HepG2 (cell line): ENCODE measurements around the gene AK4. TPM values are rescaled to one million over a fixed set of nuclear protein-coding genes. Genes with fewer than 3 reads are reported as not detected.

Experiments used
- ATAC-seq: fragments of 200-7000 bp; cut with Tn5 transposase; 3 replicates; pipeline ENCODE4 v1.9.1; 2020; ENCODE audit warnings: mild to moderate bottlenecking, moderate library complexity
- BruUV-seq: library from RNA; stranded (reverse); fragments of 400-500 nt; replicated peaks from 2 replicates; lab custom pipeline; 2021; lab: Mats Ljungman, UMichigan
- CTCF ChIA-PET: fragments of 300-600 bp; formaldehyde crosslinking; extraction: SDS; loops from one replicate; lab custom pipeline; 2021; ENCODE audit warnings: low total read pairs, inconsistent platforms, low intra/inter-chr PET ratio; lab: Yijun Ruan, JAX
- POLR2A ChIA-PET: fragments of 350-600 bp; sonication (Branson Sonifier 250); formaldehyde crosslinking; loops from one replicate; lab custom pipeline; 2020; ENCODE audit warnings: antibody characterized with exemption, inconsistent platforms; lab: Yijun Ruan, JAX
- DNase-seq: peaks from one replicate; pipeline ENCODE4 v3.0.0-alpha.2; 2015; ENCODE audit warnings: low spot score
- FAIRE-seq: peaks from 3 replicates; lab custom pipeline; 2011; peaks lifted over from hg19 to GRCh38; lab: Jason Lieb, UNC
- H2AFZ ChIP-seq: one replicate; pipeline ENCODE4 v1.6.1; 2011; ENCODE audit warnings: low read length, inconsistent platforms
- H3K27ac ChIP-seq: fragments of 300-600 bp; 3 replicates; pipeline ENCODE4 v1.8.0; 2011; ENCODE audit warnings: mixed run types, mild to moderate bottlenecking, mixed read lengths, low read length, inconsistent platforms; ENCODE audit not compliant: insufficient read depth; ENCODE audit errors: extremely low read length
- H3K27me3 ChIP-seq, 2 experiments: fragments of 200-600 bp in 1 of 2; 2 replicates in 1 of 2; 3 replicates in 1 of 2; pipeline versions ENCODE4 v1.6.0 to v1.8.0; 2011; ENCODE audit warnings: low read length in 2 of 2, mild to moderate bottlenecking in 2 of 2, moderate library complexity in 2 of 2, inconsistent platforms in 1 of 2; ENCODE audit not compliant: insufficient read depth in 2 of 2, control insufficient read depth in 1 of 2
- H3K36me3 ChIP-seq, 2 experiments: fragments of 200-600 bp in 1 of 2; replicated peaks in 1 of 2; 2 replicates in 1 of 2; 3 replicates in 1 of 2; pipeline versions ENCODE4 v1.5.1 to v1.8.0; 2011; ENCODE audit warnings: low read length in 2 of 2, inconsistent platforms in 1 of 2; ENCODE audit not compliant: insufficient read depth in 2 of 2, control insufficient read depth in 1 of 2
- H3K4me1 ChIP-seq: 2 replicates; pipeline ENCODE4 v1.5.1; 2012; ENCODE audit warnings: low read length, inconsistent platforms; ENCODE audit not compliant: insufficient read depth
- H3K4me2 ChIP-seq: 2 replicates; pipeline ENCODE4 v1.6.0; 2011; ENCODE audit warnings: low read depth, low read length, inconsistent platforms
- H3K4me3 ChIP-seq, 3 experiments: fragments of 200-600 bp in 1 of 3; sonication (generic), shearing (Covaris generic) in 1 of 3; replicated peaks in 1 of 3; 2 replicates each; pipeline ENCODE4 v1.5.1; 2011 to 2016; ENCODE audit warnings: low read length in 3 of 3, inconsistent platforms in 2 of 3, low read depth in 2 of 3, mild to moderate bottlenecking in 2 of 3, control low read depth in 1 of 3, mixed read lengths in 1 of 3; ENCODE audit not compliant: insufficient read depth in 1 of 3
- H3K79me2 ChIP-seq: one replicate; pipeline ENCODE4 v1.6.1; 2011; ENCODE audit warnings: low read length, inconsistent platforms; ENCODE audit not compliant: insufficient read depth
- H3K9ac ChIP-seq: 2 replicates; pipeline ENCODE4 v1.6.0; 2011; ENCODE audit warnings: mild to moderate bottlenecking, low read depth, low read length, inconsistent platforms; ENCODE audit not compliant: insufficient read depth
- H3K9me3 ChIP-seq: 2 replicates; pipeline ENCODE4 v1.5.1; 2012; ENCODE audit warnings: mild to moderate bottlenecking, low read length
- H4K20me1 ChIP-seq: 2 replicates; pipeline ENCODE4 v1.6.0; 2011; ENCODE audit warnings: inconsistent platforms, mild to moderate bottlenecking, low read length, moderate library complexity; ENCODE audit not compliant: insufficient read depth
- CHD2 ChIP-seq: IDR thresholded peaks from 2 replicates; pipeline ENCODE4 v1.6.1; 2011; ENCODE audit warnings: low read depth, low read length, improper control_type of control experiment
- HOXA7 ChIP-seq: sonication (generic); formaldehyde crosslinking; IDR thresholded peaks from 2 replicates; pipeline ENCODE4 v1.8.1; 2022; ENCODE audit warnings: mild to moderate bottlenecking, missing genetic modification reagents, moderate library complexity
- JDP2 ChIP-seq: sonication (generic); formaldehyde crosslinking; IDR thresholded peaks from 2 replicates; pipeline ENCODE4 v1.8.1; 2022; ENCODE audit warnings: missing genetic modification reagents, borderline replicate concordance
- SMAD9 ChIP-seq: sonication (generic); formaldehyde crosslinking; IDR thresholded peaks from 2 replicates; pipeline ENCODE4 v1.5.1; 2020; ENCODE audit warnings: mild to moderate bottlenecking, missing genetic modification reagents
- SSRP1 ChIP-seq: IDR thresholded peaks from 2 replicates; pipeline ENCODE4 v1.6.1; 2016; ENCODE audit warnings: control low read depth
- ZFAT ChIP-seq: sonication (generic); formaldehyde crosslinking; conservative IDR thresholded peaks from 2 replicates; pipeline ENCODE4 v1.8.1; 2023; ENCODE audit warnings: missing genetic modification reagents, inconsistent platforms
- ZMYM4 ChIP-seq: sonication (generic); formaldehyde crosslinking; IDR thresholded peaks from 2 replicates; pipeline ENCODE4 v1.8.1; 2023; ENCODE audit warnings: mild to moderate bottlenecking, missing genetic modification reagents
- ZNF280B ChIP-seq: sonication (generic); formaldehyde crosslinking; IDR thresholded peaks from 2 replicates; pipeline ENCODE4 v1.5.0; 2020; ENCODE audit warnings: missing genetic modification reagents, mild to moderate bottlenecking, borderline replicate concordance
- ZNF468 ChIP-seq: sonication (generic); formaldehyde crosslinking; IDR thresholded peaks from 2 replicates; pipeline ENCODE4 v1.8.0; 2022; ENCODE audit warnings: mild to moderate bottlenecking, moderate library complexity, missing genetic modification reagents
- WGBS: methylation state at CpG from one replicate; pipeline ENCODE4 v1.1.6; 2017; ENCODE audit warnings: low lambda C conversion rate; 5-methylcytosine and 5-hydroxymethylcytosine counted together
- in situ Hi-C: cut with HindIII; loops from 2 replicates; pipeline ENCODE4 v1.10.0; 2017; ENCODE audit warnings: low pct_unique_long_range_greater_than_20kb; ENCODE audit not compliant: extremely low pct_ligation_motif_present
- intact Hi-C: fragments of 100-400 bp; cut with micrococcal nuclease; formaldehyde crosslinking; loops from one replicate; pipeline ENCODE4 v1.10.0; 2022; ENCODE audit not compliant: unreplicated experiment
- polyA plus RNA-seq, 8 experiments: library from polyadenylated mRNA; depleted of rRNA in 3 of 8; stranded (reverse) in 7 of 8; unstranded in 1 of 8; fragments of >200 nt; fragmentation: Illumina TruSeq in 4 of 8; extraction: Trizol in 4 of 8; gene quantifications; 2 replicates each; pipeline versions ENCODE4 v1.2.1 to v1.2.3, GENCODE V29; 2011 to 2016; ENCODE audit warnings: low read depth in 4 of 8, missing spikeins in 1 of 8, mixed read lengths in 1 of 8; ENCODE audit not compliant: insufficient read depth in 1 of 8
- total RNA-seq, 5 experiments: library from RNA; depleted of rRNA; stranded (reverse); fragments of >200 nt; fragmentation: Illumina TruSeq; extraction: Trizol; gene quantifications; 2 replicates each; pipeline ENCODE4 v1.2.3, GENCODE V29; 2016; ENCODE audit warnings: low read depth in 1 of 5
- TF ChIP-seq, protein P1 (sequence below): sonication (generic); formaldehyde crosslinking; IDR thresholded peaks from 2 replicates; pipeline ENCODE4 v1.4.0; 2020; ENCODE audit warnings: missing genetic modification reagents

Gene AK4
- total and polyA plus RNA-seq, 2 of the 13 experiments (the other 11 are each of a cell fraction or from before 2014, with no cell fraction given), result 110 to 160 TPM

DNA sequence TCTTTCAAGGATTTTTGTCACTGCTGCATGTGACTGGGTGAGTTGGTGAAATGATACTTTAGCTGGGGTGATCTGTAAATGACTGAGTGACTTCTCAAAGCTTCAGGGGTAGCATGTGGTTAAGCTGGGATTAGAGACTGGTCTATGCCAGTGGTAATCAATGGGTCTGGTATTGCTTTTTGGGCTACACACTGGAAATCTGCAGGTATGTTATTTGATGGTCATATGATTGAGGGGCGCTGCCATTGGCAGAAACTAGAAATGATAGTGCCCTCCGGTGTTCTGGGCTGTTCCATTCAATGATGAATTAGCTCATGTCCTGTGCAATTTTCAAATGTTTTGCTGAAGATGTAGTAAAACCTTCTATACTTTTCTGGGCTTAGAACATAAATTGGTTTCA is 121.6 kb downstream of the AK4 start:
- no peaks in the 10 kb centered on the region for H3K9me3 ChIP-seq
- H3K36me3 ChIP-seq, result no peaks in the 10 kb centered on the region
- peaks cover 20% of the 10 kb centered on the region for H3K4me1 ChIP-seq
- H3K4me3 ChIP-seq, result no peak overlapping the region
- H3K27me3 ChIP-seq, result no peaks in the 10 kb centered on the region
- CTCF ChIA-PET, result no interaction called here
- H2AFZ ChIP-seq, result no peak overlapping the region
- 78% methylated on average over 2 of the region's 2 CpGs for WGBS
- FAIRE-seq (no peak), DNase-seq (no peak), ATAC-seq (no peak)
- POLR2A ChIA-PET, result no interaction called here
- H4K20me1 ChIP-seq, result no peaks in the 10 kb centered on the region
- intact Hi-C loops, result loop anchor here (5.0 kb wide), 2 partner anchors 38 to 148 kb away; partner anchors contain the start of gene DNAJC6
- H3K4me2 ChIP-seq, result no peak overlapping the region
- no peaks in the 10 kb centered on the region for H3K79me2 ChIP-seq
- no peak overlapping the region for H3K27ac ChIP-seq
- in situ Hi-C loops, result no loop called here
- no TSS peak for BruUV-seq
- TF ChIP-seq ZFAT (CRISPR knock-in tag) (no peak), SSRP1 (CRISPR knock-in tag) (no peak), HOXA7 (CRISPR knock-in tag) (no peak), SMAD9 (CRISPR knock-in tag) (no peak), ZNF280B (CRISPR knock-in tag) (no peak), JDP2 (CRISPR knock-in tag) (no peak), ZNF468 (no peak), ZMYM4 (CRISPR knock-in tag) (no peak), CHD2 (no peak)
- TF ChIP-seq, protein P1, sequence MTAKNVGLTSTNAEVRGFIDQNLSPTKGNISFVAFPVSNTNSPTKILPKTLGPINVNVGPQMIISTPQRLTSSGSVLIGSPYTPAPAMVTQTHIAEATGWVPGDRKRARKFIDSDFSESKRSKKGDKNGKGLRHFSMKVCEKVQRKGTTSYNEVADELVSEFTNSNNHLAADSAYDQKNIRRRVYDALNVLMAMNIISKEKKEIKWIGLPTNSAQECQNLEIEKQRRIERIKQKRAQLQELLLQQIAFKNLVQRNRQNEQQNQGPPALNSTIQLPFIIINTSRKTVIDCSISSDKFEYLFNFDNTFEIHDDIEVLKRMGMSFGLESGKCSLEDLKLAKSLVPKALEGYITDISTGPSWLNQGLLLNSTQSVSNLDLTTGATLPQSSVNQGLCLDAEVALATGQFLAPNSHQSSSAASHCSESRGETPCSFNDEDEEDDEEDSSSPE (CRISPR knock-in tag), result no peak
- H3K9ac ChIP-seq, result no peak overlapping the region
